GM12875 (cell line): Measurements from ENCODE around the gene TPRG1L.

ENCODE experiments used
- H3K4me3 ChIP-seq: one replicate; pipeline ENCODE4 v1.5.1; 2011; ENCODE audit warnings: low read depth, low read length, control low read depth
- CTCF ChIP-seq: IDR thresholded peaks from 2 replicates; pipeline ENCODE4 v1.5.1; 2011; ENCODE audit warnings: low read depth, mild to moderate bottlenecking, control low read depth, inconsistent platforms, low read length, moderate library complexity, borderline replicate concordance; ENCODE audit not compliant: insufficient read depth

Gene TPRG1L

GRCh38 chr1:3596663-3597598 lies 27.9 kb upstream of the TPRG1L start:
- TF ChIP-seq CTCF: no peak
- no peak overlapping the region for H3K4me3 ChIP-seq

- no peak for TF ChIP-seq CTCF
These were observed 27.2 kb upstream of the TPRG1L start for GRCh38 chr1:3597599-3597964.

GRCh38 chr1:3598051-3598491 lies 26.7 kb upstream of the TPRG1L start:
- peak overlapping the region; percentile 2 for H3K4me3 ChIP-seq
- no peak for TF ChIP-seq CTCF

More at GRCh38 chr1:3597599-3597964, 27.2 kb upstream of the TPRG1L start:
- H3K4me3 ChIP-seq: no peak overlapping the region

GRCh38 chr1:3598522-3599285 lies 26.1 kb upstream of the TPRG1L start:
- H3K4me3 ChIP-seq: no peak overlapping the region
- no peak for TF ChIP-seq CTCF

- TF ChIP-seq CTCF: no peak
- no peak overlapping the region for H3K4me3 ChIP-seq
These were observed 25.5 kb upstream of the TPRG1L start for GRCh38 chr1:3599286-3599811.

- TF ChIP-seq CTCF: no peak
These were observed 25.0 kb upstream of the TPRG1L start for GRCh38 chr1:3599816-3600215.

More at GRCh38 chr1:3599816-3600215, 25.0 kb upstream of the TPRG1L start:
- H3K4me3 ChIP-seq: no peak overlapping the region
